Keratinocyte (primary cell): ENCODE results near the gene DDX11.

Experiments
- CTCF ChIP-seq, 3 experiments: IDR thresholded peaks in 1 of 3; conservative IDR thresholded peaks in 1 of 3; optimal IDR thresholded peaks in 1 of 3; 2 replicates in 2 of 3; 3 replicates in 1 of 3; pipeline versions ENCODE3 to v1.5.1; 2011; ENCODE audit warnings: low read length in 3 of 3, mild to moderate bottlenecking in 3 of 3, moderate library complexity in 2 of 3, control low read depth in 1 of 3, inconsistent platforms in 1 of 3; ENCODE audit not compliant: insufficient read depth in 2 of 3; ENCODE audit errors: extremely low read depth in 1 of 3
- EZH2 ChIP-seq: IDR thresholded peaks from one replicate; pipeline ENCODE4 v1.6.1; 2012; ENCODE audit warnings: inconsistent platforms, mild to moderate bottlenecking, low read length, moderate library complexity

DNA sequence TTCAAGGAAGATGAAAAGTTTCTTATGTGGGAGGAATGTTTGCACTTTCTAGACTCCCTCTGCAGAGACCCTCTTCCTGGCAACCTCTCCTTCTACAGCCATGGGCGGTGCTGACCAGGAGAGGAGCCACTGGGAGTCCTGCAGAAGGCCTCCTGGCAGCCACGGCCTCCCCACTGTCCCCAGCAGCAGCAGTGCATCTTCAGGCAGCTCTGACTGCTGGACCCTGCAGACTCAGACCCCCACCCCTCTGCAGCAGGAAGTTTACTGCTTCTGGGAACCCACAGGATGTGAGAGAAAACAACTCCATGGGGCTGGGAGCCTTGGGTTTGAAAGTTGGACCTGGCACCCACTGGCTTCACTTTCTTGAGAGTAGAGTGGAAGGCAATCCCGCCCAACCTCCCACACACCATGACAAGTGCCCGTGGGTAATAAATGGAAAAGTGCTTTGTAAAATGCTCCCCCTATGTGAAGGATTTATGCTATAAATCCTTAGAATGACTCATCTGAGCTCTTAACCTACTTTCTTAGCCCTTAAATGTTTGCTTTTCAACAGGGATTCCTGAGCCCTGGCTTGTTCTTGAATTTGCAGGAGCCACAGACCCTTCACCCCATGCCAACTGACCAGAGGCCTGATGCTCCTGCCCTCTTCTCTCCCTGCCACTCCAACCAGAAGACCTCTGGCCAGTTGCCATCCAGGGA, 37.5 kb upstream of the DDX11 start:
- no peak for TF ChIP-seq CTCF (optimal IDR thresholded peaks at IDR 0.05 in 1 of 3, IDR thresholded peaks at IDR 0.05 in 1 of 3, conservative IDR thresholded peaks at IDR 0.05 in 1 of 3; ENCODE audit: extremely low read depth in 1 of 3, insufficient read depth in 2 of 3, low read length in 3 of 3)
- no peak for TF ChIP-seq EZH2
